OCI-LY1 (cell line): ENCODE measurements around the gene SHF.

ENCODE experiments used
- EZH2 ChIP-seq: fragments of 200-600 bp; sonication (generic), shearing (Covaris generic); IDR thresholded peaks from 2 replicates; pipeline ENCODE4 v1.8.0; 2017; ENCODE audit warnings: borderline replicate concordance, mixed run types, mild to moderate bottlenecking, antibody characterized with exemption, low read length, moderate library complexity, mixed read lengths
- TF ChIP-seq, protein P1 (sequence below): fragments of 200-600 bp; sonication (generic), shearing (Covaris generic); IDR thresholded peaks from 2 replicates; pipeline ENCODE4 v1.5.1; 2017; ENCODE audit warnings: mild to moderate bottlenecking, antibody characterized with exemption, low read length, moderate library complexity, mixed read lengths

- TF ChIP-seq, protein P1, sequence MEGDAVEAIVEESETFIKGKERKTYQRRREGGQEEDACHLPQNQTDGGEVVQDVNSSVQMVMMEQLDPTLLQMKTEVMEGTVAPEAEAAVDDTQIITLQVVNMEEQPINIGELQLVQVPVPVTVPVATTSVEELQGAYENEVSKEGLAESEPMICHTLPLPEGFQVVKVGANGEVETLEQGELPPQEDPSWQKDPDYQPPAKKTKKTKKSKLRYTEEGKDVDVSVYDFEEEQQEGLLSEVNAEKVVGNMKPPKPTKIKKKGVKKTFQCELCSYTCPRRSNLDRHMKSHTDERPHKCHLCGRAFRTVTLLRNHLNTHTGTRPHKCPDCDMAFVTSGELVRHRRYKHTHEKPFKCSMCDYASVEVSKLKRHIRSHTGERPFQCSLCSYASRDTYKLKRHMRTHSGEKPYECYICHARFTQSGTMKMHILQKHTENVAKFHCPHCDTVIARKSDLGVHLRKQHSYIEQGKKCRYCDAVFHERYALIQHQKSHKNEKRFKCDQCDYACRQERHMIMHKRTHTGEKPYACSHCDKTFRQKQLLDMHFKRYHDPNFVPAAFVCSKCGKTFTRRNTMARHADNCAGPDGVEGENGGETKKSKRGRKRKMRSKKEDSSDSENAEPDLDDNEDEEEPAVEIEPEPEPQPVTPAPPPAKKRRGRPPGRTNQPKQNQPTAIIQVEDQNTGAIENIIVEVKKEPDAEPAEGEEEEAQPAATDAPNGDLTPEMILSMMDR: no peak
- TF ChIP-seq EZH2: no peak
Observed at GRCh38 chr15:45130291-45131000, 57.3 kb downstream of the SHF start.
